Keratinocyte (primary cell): Measurements from ENCODE around the gene ACTN1. TPM values are rescaled to one million over a fixed set of nuclear protein-coding genes. Genes with fewer than 3 reads are reported as not detected.

Experiments used
- DNase-seq: peaks from one replicate; pipeline ENCODE4 v3.0.0-alpha.2; 2011; ENCODE audit warnings: low read depth, missing footprints, low spot score
- FAIRE-seq: peaks from 2 replicates; lab custom pipeline; 2011; peaks lifted over from hg19 to GRCh38; lab: Jason Lieb, UNC
- H2AFZ ChIP-seq: 2 replicates; pipeline ENCODE4 v1.6.0; 2012; ENCODE audit warnings: low read length, control low read depth, inconsistent platforms; ENCODE audit not compliant: control insufficient read depth
- H3K27ac ChIP-seq: 2 replicates; pipeline ENCODE4 v1.5.1; 2011; ENCODE audit warnings: low read length; ENCODE audit not compliant: control insufficient read depth, insufficient read depth
- H3K27me3 ChIP-seq: 3 replicates; pipeline ENCODE4 v1.6.0; 2011; ENCODE audit warnings: low read length; ENCODE audit not compliant: control insufficient read depth, insufficient read depth; ENCODE audit errors: extremely low read depth
- H3K36me3 ChIP-seq, 2 experiments: 2 replicates in 1 of 2; 3 replicates in 1 of 2; pipeline ENCODE4 v1.5.1; 2011; ENCODE audit warnings: low read length in 2 of 2, mild to moderate bottlenecking in 1 of 2; ENCODE audit not compliant: control insufficient read depth in 2 of 2, insufficient read depth in 2 of 2; ENCODE audit errors: extremely low read depth in 1 of 2
- H3K4me1 ChIP-seq: 3 replicates; pipeline ENCODE4 v1.5.1; 2011; ENCODE audit warnings: low read length; ENCODE audit not compliant: control insufficient read depth, insufficient read depth; ENCODE audit errors: extremely low read depth
- H3K4me2 ChIP-seq: 3 replicates; pipeline ENCODE4 v1.6.0; 2011; ENCODE audit warnings: low read depth, low read length; ENCODE audit not compliant: control insufficient read depth, insufficient read depth; ENCODE audit errors: extremely low read depth
- H3K4me3 ChIP-seq, 3 experiments: fragments of 200-600 bp in 1 of 3; sonication (generic) in 1 of 3; 2 replicates in 2 of 3; 3 replicates in 1 of 3; pipeline ENCODE4 v1.5.1; 2011 to 2016; ENCODE audit warnings: low read length in 3 of 3, mild to moderate bottlenecking in 3 of 3, control low read depth in 2 of 3, inconsistent platforms in 1 of 3, low read depth in 1 of 3, mixed read lengths in 1 of 3, mixed run types in 1 of 3, moderate library complexity in 1 of 3; ENCODE audit not compliant: control insufficient read depth in 2 of 3, insufficient read depth in 2 of 3; ENCODE audit errors: extremely low read depth in 1 of 3
- H3K79me2 ChIP-seq: 2 replicates; pipeline ENCODE4 v1.6.0; 2012; ENCODE audit warnings: low read length; ENCODE audit not compliant: control insufficient read depth, insufficient read depth
- H3K9ac ChIP-seq: 3 replicates; pipeline ENCODE4 v1.6.0; 2011; ENCODE audit warnings: low read length; ENCODE audit not compliant: control insufficient read depth, insufficient read depth; ENCODE audit errors: extremely low read depth
- H3K9me1 ChIP-seq: 3 replicates; pipeline ENCODE4 v1.6.0; 2011; ENCODE audit warnings: low read length; ENCODE audit not compliant: control insufficient read depth, insufficient read depth; ENCODE audit errors: extremely low read depth
- H3K9me3 ChIP-seq: 2 replicates; pipeline ENCODE4 v1.5.1; 2012; ENCODE audit warnings: low read depth, low read length; ENCODE audit not compliant: control insufficient read depth
- H4K20me1 ChIP-seq: 3 replicates; pipeline ENCODE4 v1.6.0; 2011; ENCODE audit warnings: low read length; ENCODE audit not compliant: control insufficient read depth, insufficient read depth; ENCODE audit errors: extremely low read depth
- EZH2 ChIP-seq: IDR thresholded peaks from one replicate; pipeline ENCODE4 v1.6.1; 2012; ENCODE audit warnings: inconsistent platforms, mild to moderate bottlenecking, low read length, moderate library complexity
- dilution Hi-C: fragments of 300-500 bp; cut with MboI; formaldehyde crosslinking; loops from one replicate; pipeline ENCODE4 v1.7.0; 2020; ENCODE audit warnings: low sequenced_read_pairs; ENCODE audit not compliant: extremely low pct_ligation_motif_present
- polyA plus RNA-seq, 5 experiments: library from polyadenylated mRNA; depleted of rRNA in 3 of 5; stranded (reverse) in 3 of 5; stranded (forward) in 1 of 5; unstranded in 1 of 5; fragments of >200 nt; gene quantifications; 1 replicate in 1 of 5; 2 replicates in 3 of 5; 3 replicates in 1 of 5; pipeline versions ENCODE4 v1.2.1 to v1.2.3, GENCODE V29; 2011 to 2012; ENCODE audit warnings: missing spikeins in 2 of 5, low read depth in 1 of 5, low replicate concordance in 1 of 5
- TF ChIP-seq, protein P1 (sequence below), 3 experiments: IDR thresholded peaks in 1 of 3; conservative IDR thresholded peaks in 1 of 3; optimal IDR thresholded peaks in 1 of 3; 2 replicates in 2 of 3; 3 replicates in 1 of 3; pipeline versions ENCODE3 to v1.5.1; 2011; ENCODE audit warnings: low read length in 3 of 3, mild to moderate bottlenecking in 3 of 3, moderate library complexity in 2 of 3, control low read depth in 1 of 3, inconsistent platforms in 1 of 3; ENCODE audit not compliant: insufficient read depth in 2 of 3; ENCODE audit errors: extremely low read depth in 1 of 3

ACTN1 gene
- polyA plus RNA-seq, 1 donor (not counting 4 experiments of a cell fraction or from before 2014, with no cell fraction given): 558 TPM

GRCh38 chr14:68828698-68829097 lies 150.4 kb downstream of the ACTN1 start:
- no peak for FAIRE-seq
- no peak overlapping the region for H3K4me2 ChIP-seq
- dilution Hi-C loops: no loop called here

GRCh38 chr14:68825729-68826128 lies 153.4 kb downstream of the ACTN1 start:
- Histone ChIP-seq H3K9me3 (no peaks in the 10 kb centered on the region), H3K79me2 (no peaks in the 10 kb centered on the region), H3K9ac (no peak overlapping the region), H4K20me1 (no peaks in the 10 kb centered on the region), H3K36me3 (peaks cover 0 to 2% of the 10 kb centered on the region in 2 experiments), H3K4me3 (no peak overlapping the region), H3K9me1 (no peaks in the 10 kb centered on the region), H3K4me2 (no peak overlapping the region), H3K27ac (no peak overlapping the region), H2AFZ (no peak overlapping the region), H3K27me3 (no peaks in the 10 kb centered on the region), H3K4me1 (peaks cover 8% of the 10 kb centered on the region)
- TF ChIP-seq EZH2: no peak
- TF ChIP-seq, protein P1, sequence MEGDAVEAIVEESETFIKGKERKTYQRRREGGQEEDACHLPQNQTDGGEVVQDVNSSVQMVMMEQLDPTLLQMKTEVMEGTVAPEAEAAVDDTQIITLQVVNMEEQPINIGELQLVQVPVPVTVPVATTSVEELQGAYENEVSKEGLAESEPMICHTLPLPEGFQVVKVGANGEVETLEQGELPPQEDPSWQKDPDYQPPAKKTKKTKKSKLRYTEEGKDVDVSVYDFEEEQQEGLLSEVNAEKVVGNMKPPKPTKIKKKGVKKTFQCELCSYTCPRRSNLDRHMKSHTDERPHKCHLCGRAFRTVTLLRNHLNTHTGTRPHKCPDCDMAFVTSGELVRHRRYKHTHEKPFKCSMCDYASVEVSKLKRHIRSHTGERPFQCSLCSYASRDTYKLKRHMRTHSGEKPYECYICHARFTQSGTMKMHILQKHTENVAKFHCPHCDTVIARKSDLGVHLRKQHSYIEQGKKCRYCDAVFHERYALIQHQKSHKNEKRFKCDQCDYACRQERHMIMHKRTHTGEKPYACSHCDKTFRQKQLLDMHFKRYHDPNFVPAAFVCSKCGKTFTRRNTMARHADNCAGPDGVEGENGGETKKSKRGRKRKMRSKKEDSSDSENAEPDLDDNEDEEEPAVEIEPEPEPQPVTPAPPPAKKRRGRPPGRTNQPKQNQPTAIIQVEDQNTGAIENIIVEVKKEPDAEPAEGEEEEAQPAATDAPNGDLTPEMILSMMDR (optimal IDR thresholded peaks at IDR 0.05 in 1 of 3, IDR thresholded peaks at IDR 0.05 in 1 of 3, conservative IDR thresholded peaks at IDR 0.05 in 1 of 3; ENCODE audit: extremely low read depth in 1 of 3, insufficient read depth in 2 of 3, low read length in 3 of 3): no peak
- dilution Hi-C loops: no loop called here
- FAIRE-seq (no peak), DNase-seq (no peak)

More at GRCh38 chr14:68828698-68829097, 150.4 kb downstream of the ACTN1 start:
- H2AFZ ChIP-seq: no peak overlapping the region
- no peak for DNase-seq
- no peak overlapping the region for H3K27ac ChIP-seq
- no peaks in the 10 kb centered on the region for H3K79me2 ChIP-seq
- no peaks in the 10 kb centered on the region for H3K27me3 ChIP-seq
- no peaks in the 10 kb centered on the region for H3K36me3 ChIP-seq
- no peak overlapping the region for H3K9ac ChIP-seq
- H4K20me1 ChIP-seq: no peaks in the 10 kb centered on the region
- no peak for TF ChIP-seq EZH2
- TF ChIP-seq, protein P1 (optimal IDR thresholded peaks at IDR 0.05 in 1 of 3, IDR thresholded peaks at IDR 0.05 in 1 of 3, conservative IDR thresholded peaks at IDR 0.05 in 1 of 3; ENCODE audit: extremely low read depth in 1 of 3, insufficient read depth in 2 of 3, low read length in 3 of 3): no peak
- no peaks in the 10 kb centered on the region for H3K4me1 ChIP-seq
- no peaks in the 10 kb centered on the region for H3K9me3 ChIP-seq
- no peak overlapping the region for H3K4me3 ChIP-seq
- no peaks in the 10 kb centered on the region for H3K9me1 ChIP-seq
